Panc1 (cell line): ENCODE data around the gene MYO16. TPM values are rescaled to one million over a fixed set of nuclear protein-coding genes. Genes with fewer than 3 reads are reported as not detected.

Experiments
- ATAC-seq: fragments of 200-7000 bp; cut with Tn5 transposase; 2 replicates; pipeline ENCODE4 v1.9.1; 2020; ENCODE audit warnings: mild to moderate bottlenecking, moderate library complexity
- BruUV-seq: library from RNA; stranded (reverse); fragments of 400-500 nt; replicated peaks from 2 replicates; lab custom pipeline; 2021; lab: Mats Ljungman, UMichigan
- CTCF ChIA-PET: fragments of 300-600 bp; sonication (Branson Sonifier 250); formaldehyde crosslinking; loops from one replicate; lab custom pipeline; 2022; ENCODE audit warnings: antibody characterized with exemption; lab: Charles Lee
- POLR2A ChIA-PET: fragments of 300-600 bp; sonication (Branson Sonifier 250); formaldehyde crosslinking; loops from one replicate; lab custom pipeline; 2022; ENCODE audit warnings: antibody characterized with exemption; lab: Charles Lee
- DNase-seq: peaks from one replicate; pipeline ENCODE4 v3.0.0-alpha.2; 2010; ENCODE audit warnings: low read depth, low spot score
- H3K27ac ChIP-seq: 2 replicates; pipeline ENCODE4 v1.5.1; 2011; ENCODE audit warnings: mild to moderate bottlenecking, low read length, inconsistent platforms
- H3K27me3 ChIP-seq: fragments of 200-500 bp; sonication (Bioruptor generic); 2 replicates; pipeline ENCODE4 v1.6.0; 2014; ENCODE audit warnings: low read length, inconsistent platforms; ENCODE audit not compliant: control insufficient read depth, insufficient read depth
- H3K36me3 ChIP-seq: fragments of 200-500 bp; sonication (Bioruptor generic); 2 replicates; pipeline ENCODE4 v1.5.1; 2014; ENCODE audit warnings: inconsistent platforms, mild to moderate bottlenecking, low read length, moderate library complexity; ENCODE audit not compliant: control insufficient read depth, insufficient read depth
- H3K4me1 ChIP-seq: 2 replicates; pipeline ENCODE4 v1.5.1; 2011; ENCODE audit warnings: inconsistent platforms, mild to moderate bottlenecking, low read length, moderate library complexity; ENCODE audit not compliant: control insufficient read depth, insufficient read depth
- H3K4me3 ChIP-seq, 2 experiments: 2 replicates each; pipeline ENCODE4 v1.5.1; 2011 to 2012; ENCODE audit warnings: low read depth in 2 of 2, low read length in 2 of 2, mild to moderate bottlenecking in 2 of 2, inconsistent platforms in 1 of 2, moderate library complexity in 1 of 2
- H3K9me3 ChIP-seq: fragments of 200-500 bp; sonication (Bioruptor generic); 2 replicates; pipeline ENCODE4 v1.5.1; 2014; ENCODE audit warnings: low read depth, mild to moderate bottlenecking, inconsistent platforms, low read length, moderate library complexity; ENCODE audit not compliant: control insufficient read depth, insufficient read depth
- CTCF ChIP-seq: fragments of 450-650 bp; IDR thresholded peaks from 2 replicates; pipeline ENCODE4 v1.5.1; 2017; ENCODE audit warnings: mild to moderate bottlenecking
- POLR2AphosphoS5 ChIP-seq: IDR thresholded peaks from 2 replicates; pipeline ENCODE4 v1.6.1; 2012; ENCODE audit warnings: mild to moderate bottlenecking, low read depth, low read length, moderate library complexity
- REST ChIP-seq, 2 experiments: IDR thresholded peaks; 2 replicates each; pipeline ENCODE4 v1.6.1; 2011 to 2012; ENCODE audit warnings: low read depth in 2 of 2, control low read depth in 1 of 2, low read length in 1 of 2, mild to moderate bottlenecking in 1 of 2, moderate library complexity in 1 of 2; ENCODE audit not compliant: insufficient read depth in 1 of 2
- SIN3A ChIP-seq: IDR thresholded peaks from 2 replicates; pipeline ENCODE4 v1.6.1; 2012; ENCODE audit warnings: low read depth, mild to moderate bottlenecking, low read length, moderate library complexity, borderline replicate concordance; ENCODE audit not compliant: insufficient read depth
- TCF7L2 ChIP-seq: IDR thresholded peaks from 2 replicates; pipeline ENCODE4 v1.6.1; 2011; ENCODE audit warnings: mild to moderate bottlenecking, low read depth, low read length, inconsistent platforms
- in situ Hi-C: cut with HindIII; loops from 2 replicates; pipeline ENCODE4 v1.10.0; 2016; ENCODE audit warnings: low sequenced_read_pairs, low pct_unique_long_range_greater_than_20kb
- intact Hi-C: fragments of 100-400 bp; cut with micrococcal nuclease; formaldehyde crosslinking; loops from one replicate; pipeline ENCODE4 v1.10.0; 2022; ENCODE audit not compliant: unreplicated experiment
- total RNA-seq: library from RNA; stranded (reverse); gene quantifications from one replicate; pipeline ENCODE4 v1.2.1, GENCODE V29; 2021; ENCODE audit not compliant: unreplicated experiment

MYO16 gene
- total RNA-seq, 1 experiment from 2014 or later, result 0.08 TPM

DNA sequence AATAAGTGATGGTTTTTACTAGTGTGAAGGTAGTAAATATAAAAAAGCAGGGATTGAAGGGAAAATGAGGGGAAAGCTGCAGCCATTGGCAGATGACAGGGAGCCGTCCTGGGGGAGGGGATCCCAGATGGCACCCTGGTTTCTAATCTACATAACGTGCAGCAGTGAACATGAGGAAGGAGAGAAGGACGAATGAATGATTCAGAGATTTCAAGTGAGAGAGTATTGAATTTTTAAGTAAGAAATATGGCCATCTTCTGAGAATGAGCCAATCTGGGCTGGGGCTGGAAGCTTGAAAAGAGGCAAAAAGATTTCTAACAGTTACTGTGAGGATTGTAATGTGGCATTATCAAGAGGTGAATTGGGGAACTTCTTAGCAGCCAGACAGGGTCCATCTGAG, 414.2 kb downstream of the MYO16 start:
- intact Hi-C loops, result no loop called here
- CTCF ChIA-PET, result no interaction called here
- no TSS peak for BruUV-seq
- H3K27ac ChIP-seq, result no peak overlapping the region
- TF ChIP-seq TCF7L2 (no peak), CTCF (no peak), SIN3A (no peak), POLR2AphosphoS5 (no peak), REST (IDR thresholded peaks at IDR 0.05; ENCODE audit: insufficient read depth in 1 of 2, low read depth in 2 of 2, low read length in 1 of 2) (no peak)
- no peak overlapping the region for H3K4me3 ChIP-seq
- no peak for DNase-seq
- no peaks in the 10 kb centered on the region for H3K9me3 ChIP-seq
- ATAC-seq, result no peak
- POLR2A ChIA-PET, result no interaction called here
- in situ Hi-C loops, result no loop called here
- H3K4me1 ChIP-seq, result no peaks in the 10 kb centered on the region
- H3K36me3 ChIP-seq, result no peaks in the 10 kb centered on the region
- no peaks in the 10 kb centered on the region for H3K27me3 ChIP-seq

GRCh38 chr13:109055850-109056249, 426.4 kb downstream of the MYO16 start:
- no peak for DNase-seq
- intact Hi-C loops (no loop called here), in situ Hi-C loops (no loop called here)
- H3K27ac ChIP-seq, result no peak overlapping the region
- no peaks in the 10 kb centered on the region for H3K36me3 ChIP-seq
- no peaks in the 10 kb centered on the region for H3K27me3 ChIP-seq
- no peaks in the 10 kb centered on the region for H3K4me1 ChIP-seq
- H3K4me3 ChIP-seq, result no peak overlapping the region
- CTCF ChIA-PET, result no interaction called here
- POLR2A ChIA-PET, result no interaction called here
- BruUV-seq, result no TSS peak
- no peaks in the 10 kb centered on the region for H3K9me3 ChIP-seq
- no peak for ATAC-seq
- TF ChIP-seq SIN3A (no peak), POLR2AphosphoS5 (no peak)

DNA sequence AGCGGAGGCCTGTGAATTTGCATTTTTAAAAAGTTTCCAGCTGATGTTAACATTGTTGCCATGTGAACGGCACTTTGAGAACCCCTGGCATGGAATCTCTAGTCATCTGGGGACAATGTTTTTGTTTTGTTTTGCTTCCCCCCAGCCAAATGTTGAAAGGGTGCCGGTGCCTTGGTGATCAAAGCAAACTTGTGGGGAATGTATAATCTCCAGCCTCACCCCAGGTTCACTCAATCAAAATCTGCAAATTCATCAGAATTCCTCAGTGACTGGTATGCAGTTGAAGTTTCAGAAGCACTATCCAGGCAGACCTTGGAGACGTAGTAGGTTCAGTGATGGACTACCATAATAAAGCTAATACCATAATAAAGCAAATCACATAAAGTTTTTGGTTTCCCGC, 428.7 kb downstream of the MYO16 start:
- CTCF ChIA-PET, result no interaction called here

More for the DNA sequence above, 428.7 kb downstream of the MYO16 start:
- Histone ChIP-seq H3K27ac (no peak overlapping the region), H3K4me1 (no peaks in the 10 kb centered on the region), H3K27me3 (no peaks in the 10 kb centered on the region), H3K4me3 (no peak overlapping the region), H3K36me3 (no peaks in the 10 kb centered on the region), H3K9me3 (no peaks in the 10 kb centered on the region)
- ATAC-seq (no peak), DNase-seq (no peak)
- POLR2A ChIA-PET, result no interaction called here
- no peak for TF ChIP-seq REST (IDR thresholded peaks at IDR 0.05; ENCODE audit: insufficient read depth in 1 of 2, low read depth in 2 of 2, low read length in 1 of 2)
- no peak for TF ChIP-seq SIN3A
- BruUV-seq, result no TSS peak
- intact Hi-C loops (no loop called here), in situ Hi-C loops (no loop called here)
